IMR-90 (cell line): ENCODE measurements around the gene ZNF214. TPM values are rescaled to one million over a fixed set of nuclear protein-coding genes. Genes with fewer than 3 reads are reported as not detected.

ENCODE experiments used
- ATAC-seq: fragments of 200-7000 bp; cut with Tn5 transposase; 2 replicates; pipeline ENCODE4 v1.9.1; 2020; ENCODE audit warnings: low read depth, mild to moderate bottlenecking, moderate library complexity
- BruUV-seq: library from RNA; stranded (reverse); fragments of 400-500 nt; replicated peaks from 2 replicates; lab custom pipeline; 2021; lab: Mats Ljungman, UMichigan
- CTCF ChIA-PET: fragments of 300-600 bp; formaldehyde crosslinking; extraction: SDS; loops from one replicate; lab custom pipeline; 2021; ENCODE audit warnings: antibody characterized with exemption; lab: Yijun Ruan, JAX
- POLR2A ChIA-PET: fragments of 300-600 bp; sonication (Branson Sonifier 250); formaldehyde crosslinking; loops from one replicate; lab custom pipeline; 2022; ENCODE audit warnings: antibody characterized with exemption; ENCODE audit not compliant: unreplicated experiment; lab: Charles Lee
- DNase-seq: peaks from one replicate; pipeline ENCODE4 v3.0.0; 2013
- H2AFZ ChIP-seq: replicated peaks from 2 replicates; pipeline ENCODE3; 2013; ENCODE audit warnings: low read length, mild to moderate bottlenecking; ENCODE audit not compliant: poor library complexity
- H2AK5ac ChIP-seq: 2 replicates; pipeline ENCODE4 v1.6.1; 2013; ENCODE audit warnings: low read depth, low read length, inconsistent platforms
- H2AK9ac ChIP-seq: replicated peaks from 2 replicates; pipeline ENCODE3; 2013; ENCODE audit warnings: mild to moderate bottlenecking, low read depth, low read length, moderate library complexity; ENCODE audit not compliant: poor library complexity
- H2BK120ac ChIP-seq: 2 replicates; pipeline ENCODE4 v1.6.1; 2013; ENCODE audit warnings: low read depth, low read length, inconsistent platforms
- H2BK15ac ChIP-seq: 3 replicates; pipeline ENCODE4 v1.6.1; 2013; ENCODE audit warnings: low read depth, low read length, inconsistent platforms
- H2BK20ac ChIP-seq: 2 replicates; pipeline ENCODE4 v1.6.1; 2013; ENCODE audit warnings: low read depth, mild to moderate bottlenecking, inconsistent platforms, low read length, moderate library complexity
- H2BK5ac ChIP-seq: 2 replicates; pipeline ENCODE4 v1.6.1; 2013; ENCODE audit warnings: mild to moderate bottlenecking, low read depth, low read length, inconsistent platforms; ENCODE audit not compliant: poor library complexity, severe bottlenecking
- H3K14ac ChIP-seq: replicated peaks from 2 replicates; pipeline ENCODE4 v1.6.1; 2013; ENCODE audit warnings: low read depth, low read length, inconsistent platforms
- H3K18ac ChIP-seq: 2 replicates; pipeline ENCODE4 v1.6.1; 2013; ENCODE audit warnings: low read depth, low read length, control low read depth
- H3K23ac ChIP-seq: 2 replicates; pipeline ENCODE4 v1.6.1; 2013; ENCODE audit warnings: low read depth, low read length, inconsistent platforms
- H3K27ac ChIP-seq: 2 replicates; pipeline ENCODE4 v1.5.1; 2013; ENCODE audit warnings: mild to moderate bottlenecking, control low read depth, low read length; ENCODE audit not compliant: insufficient read depth
- H3K27me3 ChIP-seq: 2 replicates; pipeline ENCODE4 v1.6.1; 2013; ENCODE audit warnings: low read length; ENCODE audit not compliant: control insufficient read depth, insufficient read depth
- H3K36me3 ChIP-seq: 2 replicates; pipeline ENCODE4 v1.6.1; 2013; ENCODE audit warnings: low read length, mixed read lengths; ENCODE audit not compliant: control insufficient read depth, insufficient read depth
- H3K4ac ChIP-seq: 2 replicates; pipeline ENCODE4 v1.6.1; 2013; ENCODE audit warnings: low read depth, low read length, inconsistent platforms
- H3K4me1 ChIP-seq: 2 replicates; pipeline ENCODE4 v1.6.1; 2013; ENCODE audit warnings: low read length, mixed read lengths; ENCODE audit not compliant: control insufficient read depth, insufficient read depth
- H3K4me2 ChIP-seq: 2 replicates; pipeline ENCODE4 v1.6.1; 2013; ENCODE audit warnings: low read depth, mild to moderate bottlenecking, control low read depth, low read length, moderate library complexity
- H3K4me3 ChIP-seq: 2 replicates; pipeline ENCODE4 v1.5.1; 2013; ENCODE audit warnings: low read depth, mild to moderate bottlenecking, control low read depth, low read length, moderate library complexity; ENCODE audit not compliant: insufficient read depth
- H3K56ac ChIP-seq: 2 replicates; pipeline ENCODE4 v1.6.1; 2013; ENCODE audit warnings: low read length, inconsistent platforms; ENCODE audit not compliant: insufficient read depth; ENCODE audit errors: extremely low read depth
- H3K79me1 ChIP-seq, 2 experiments: 2 replicates each; pipeline ENCODE4 v1.6.1; 2013; ENCODE audit warnings: low read length in 2 of 2, inconsistent platforms in 1 of 2, low read depth in 1 of 2
- H3K9ac ChIP-seq: 2 replicates; pipeline ENCODE4 v1.6.1; 2013; ENCODE audit warnings: low read depth, low read length, control low read depth
- H3K9me1 ChIP-seq: 2 replicates; pipeline ENCODE4 v1.6.1; 2013; ENCODE audit warnings: low read length, inconsistent platforms; ENCODE audit not compliant: insufficient read depth
- H3K9me3 ChIP-seq: 2 replicates; pipeline ENCODE4 v1.6.1; 2013; ENCODE audit warnings: low read length; ENCODE audit not compliant: control insufficient read depth, insufficient read depth
- H4K20me1 ChIP-seq: 2 replicates; pipeline ENCODE4 v1.6.1; 2013; ENCODE audit warnings: low read length, inconsistent platforms; ENCODE audit not compliant: insufficient read depth
- H4K5ac ChIP-seq: 2 replicates; pipeline ENCODE4 v1.6.1; 2013; ENCODE audit warnings: mild to moderate bottlenecking, low read depth, low read length, control low read depth
- H4K8ac ChIP-seq, 2 experiments: 2 replicates each; pipeline ENCODE4 v1.6.1; 2013; ENCODE audit warnings: low read depth in 2 of 2, low read length in 2 of 2, control low read depth in 1 of 2, inconsistent platforms in 1 of 2
- H4K91ac ChIP-seq: 2 replicates; pipeline ENCODE4 v1.6.1; 2013; ENCODE audit warnings: low read depth, low read length, inconsistent platforms; ENCODE audit not compliant: insufficient read depth
- BHLHE40 ChIP-seq: fragments of 150-350 bp; IDR thresholded peaks from 2 replicates; pipeline ENCODE4 v1.6.1; 2016; ENCODE audit warnings: mild to moderate bottlenecking, low read depth, low read length
- CEBPB ChIP-seq: IDR thresholded peaks from 2 replicates; pipeline ENCODE4 v1.6.1; 2012; ENCODE audit warnings: low read depth, low read length, improper control_type of control experiment
- CHD1 ChIP-seq: IDR thresholded peaks from 2 replicates; pipeline ENCODE4 v1.6.1; 2012; ENCODE audit warnings: low read depth, low read length, improper control_type of control experiment
- CTCF ChIP-seq: conservative IDR thresholded peaks from 2 replicates; pipeline ENCODE4 v1.5.1; 2012; ENCODE audit warnings: mild to moderate bottlenecking, low read depth, low read length, improper control_type of control experiment
- ELK1 ChIP-seq: fragments of 150-350 bp; IDR thresholded peaks from 2 replicates; pipeline ENCODE4 v1.6.1; 2016; ENCODE audit warnings: low read depth, mild to moderate bottlenecking, low read length, moderate library complexity, borderline replicate concordance
- FOS ChIP-seq: fragments of 150-350 bp; IDR thresholded peaks from 2 replicates; pipeline ENCODE4 v1.6.1; 2016; ENCODE audit warnings: low read depth, low read length
- MAFK ChIP-seq: IDR thresholded peaks from 2 replicates; pipeline ENCODE4 v1.6.1; 2012; ENCODE audit warnings: low read depth, low read length, improper control_type of control experiment
- MAZ ChIP-seq: IDR thresholded peaks from 2 replicates; pipeline ENCODE4 v1.6.1; 2012; ENCODE audit warnings: low read depth, mild to moderate bottlenecking, low read length, improper control_type of control experiment, moderate library complexity, borderline replicate concordance
- MXI1 ChIP-seq: IDR thresholded peaks from 2 replicates; pipeline ENCODE4 v1.6.1; 2012; ENCODE audit warnings: low read depth, mild to moderate bottlenecking, low read length, moderate library complexity, borderline replicate concordance
- NFE2L2 ChIP-seq: fragments of 150-350 bp; IDR thresholded peaks from 2 replicates; pipeline ENCODE4 v1.6.1; 2016; ENCODE audit warnings: low read depth, mild to moderate bottlenecking, low read length
- POLR2A ChIP-seq: IDR thresholded peaks from 2 replicates; pipeline ENCODE4 v1.6.1; 2012; ENCODE audit warnings: mild to moderate bottlenecking, low read depth, low read length
- RAD21 ChIP-seq: IDR thresholded peaks from 2 replicates; pipeline ENCODE4 v1.6.1; 2012; ENCODE audit warnings: low read length, improper control_type of control experiment
- RCOR1 ChIP-seq: IDR thresholded peaks from 2 replicates; pipeline ENCODE4 v1.6.1; 2012; ENCODE audit warnings: mild to moderate bottlenecking, low read length, improper control_type of control experiment; ENCODE audit not compliant: insufficient replicate concordance
- RFX5 ChIP-seq: IDR thresholded peaks from 2 replicates; pipeline ENCODE4 v1.8.0; 2012; ENCODE audit warnings: low read depth, mild to moderate bottlenecking, low read length, moderate library complexity
- SMC3 ChIP-seq: fragments of 150-350 bp; IDR thresholded peaks from 2 replicates; pipeline ENCODE4 v1.6.1; 2016; ENCODE audit warnings: low read depth, mild to moderate bottlenecking, antibody characterized with exemption, low read length, moderate library complexity
- USF2 ChIP-seq: fragments of 150-350 bp; IDR thresholded peaks from 2 replicates; pipeline ENCODE4 v1.6.1; 2017; ENCODE audit warnings: mild to moderate bottlenecking, antibody characterized with exemption, low read length, low read depth
- WGBS, 2 experiments: methylation state at CpG; one replicate each; pipeline versions ENCODE4 v1.1.5 to v1.1.7; 2013; ENCODE audit warnings: missing lambda C conversion rate in 2 of 2; ENCODE audit not compliant: insufficient read length in 1 of 2; ENCODE audit errors: extremely low coverage in 2 of 2; 5-methylcytosine and 5-hydroxymethylcytosine counted together
- dilution Hi-C: fragments of 300-500 bp; cut with HindIII; formaldehyde crosslinking; loops from one replicate; pipeline ENCODE4 v1.14.3; 2018; ENCODE audit warnings: low sequenced_read_pairs; ENCODE audit not compliant: unreplicated experiment
- in situ Hi-C: fragments of 300-500 bp; cut with MboI; formaldehyde crosslinking; loops from 3 replicates; pipeline ENCODE4 v1.14.3; 2019; ENCODE audit warnings: low sequenced_read_pairs, inconsistent platforms, mixed read lengths
- intact Hi-C: fragments of 100-400 bp; cut with micrococcal nuclease; formaldehyde crosslinking; loops from 2 replicates; pipeline ENCODE4 v1.10.0; 2022
- polyA plus RNA-seq, 3 experiments: library from polyadenylated mRNA; depleted of rRNA; stranded (reverse); fragments of >200 nt; gene quantifications; 2 replicates each; pipeline ENCODE4 v1.2.3, GENCODE V29; 2012; ENCODE audit warnings: low replicate concordance in 1 of 3
- total RNA-seq: library from RNA; depleted of rRNA; stranded (reverse); fragments of >200 nt; gene quantifications from 2 replicates; pipeline ENCODE4 v1.2.3, GENCODE V29; 2012

Gene ZNF214
- total and polyA plus RNA-seq, 2 of the 4 experiments (the other 2 are of a cell fraction), result 0.82 to 2.5 TPM

GRCh38 chr11:7050191-7050590, 30.0 kb upstream of the ZNF214 start:
- H3K56ac ChIP-seq, result no peak overlapping the region
- TF ChIP-seq ELK1, result no peak
- TF ChIP-seq MAZ, result no peak
- no peak for TF ChIP-seq SMC3
- no peak for TF ChIP-seq RFX5
- no peak for TF ChIP-seq CTCF
- no peak for TF ChIP-seq MAFK
- TF ChIP-seq RAD21, result no peak
- TF ChIP-seq USF2, result no peak
- TF ChIP-seq CHD1, result no peak
- no peak for TF ChIP-seq RCOR1
- no peak for TF ChIP-seq POLR2A
- no peak for TF ChIP-seq FOS
- TF ChIP-seq BHLHE40, result no peak
- no peak for TF ChIP-seq NFE2L2
- TF ChIP-seq MXI1, result no peak
- no peak for TF ChIP-seq CEBPB
- H4K5ac ChIP-seq, result no peak overlapping the region
- no peak overlapping the region for H2BK120ac ChIP-seq
- H3K18ac ChIP-seq, result no peak overlapping the region
- no peak overlapping the region for H2AK5ac ChIP-seq
- no peaks in the 10 kb centered on the region for H3K9me3 ChIP-seq
- in situ Hi-C loops (no loop called here), dilution Hi-C loops (no loop called here), intact Hi-C loops (no loop called here)
- no peaks in the 10 kb centered on the region for H3K4me1 ChIP-seq
- no peak overlapping the region for H3K4me3 ChIP-seq
- no peak overlapping the region for H3K9ac ChIP-seq
- no peak overlapping the region for H3K27ac ChIP-seq
- H3K79me1 ChIP-seq, result no peaks in the 10 kb centered on the region
- no peak overlapping the region for H2BK20ac ChIP-seq
- no peaks in the 10 kb centered on the region for H4K20me1 ChIP-seq
- CTCF ChIA-PET, result no interaction called here
- DNase-seq, result no peak
- H3K4me2 ChIP-seq, result no peak overlapping the region
- no CpG with 5 or more reads among the region's 1 CpG for WGBS, 2 experiments
- ATAC-seq, result no peak
- H2AFZ ChIP-seq, result no peak overlapping the region
- no peak overlapping the region for H3K4ac ChIP-seq
- H3K27me3 ChIP-seq, result no peaks in the 10 kb centered on the region
- H4K8ac ChIP-seq, result no peak overlapping the region
- no peak overlapping the region for H2AK9ac ChIP-seq
- H2BK15ac ChIP-seq, result no peak overlapping the region
- H4K91ac ChIP-seq, result no peak overlapping the region
- H3K14ac ChIP-seq, result no peak overlapping the region
- H2BK5ac ChIP-seq, result no peak overlapping the region
- H3K9me1 ChIP-seq, result no peaks in the 10 kb centered on the region
- POLR2A ChIA-PET, result no interaction called here
- no peaks in the 10 kb centered on the region for H3K36me3 ChIP-seq
- no peak overlapping the region for H3K23ac ChIP-seq
- BruUV-seq, result no TSS peak
